ENCODE measurements around the gene TTC39C. TPM values are rescaled to one million over a fixed set of nuclear protein-coding genes. Genes with fewer than 3 reads are reported as not detected.

Gene TTC39C
- total RNA-seq, 1 experiment from 2014 or later: 24.7 TPM

DNA sequence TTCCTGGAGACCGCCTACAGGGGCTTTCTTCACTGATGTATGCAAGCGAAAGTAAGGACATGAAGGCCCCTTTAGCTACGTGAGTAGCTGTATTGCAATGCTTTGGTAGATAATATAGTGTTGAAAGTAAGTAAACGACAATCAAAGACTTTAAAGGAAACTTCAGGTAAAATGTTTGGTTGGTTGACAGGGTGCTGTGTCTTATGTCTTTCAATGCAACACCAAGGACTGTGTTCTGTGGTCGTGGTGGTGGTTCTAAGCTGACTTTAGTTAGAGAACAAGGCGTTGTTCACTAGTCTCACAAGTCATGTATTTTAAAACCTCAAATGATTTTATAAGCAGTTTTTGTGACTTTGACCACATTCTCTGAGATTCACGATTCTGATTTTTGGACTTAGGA, 66.3 kb downstream of the TTC39C start:
- Histone ChIP-seq H3K4me3 (ENCODE audit: low read length) (no peak overlapping the region), H3K9me2 (replicated peaks; ENCODE audit: low read length) (no peaks in the 10 kb centered on the region), H2AFZ (ENCODE audit: low read length) (no peak overlapping the region), H3K79me2 (ENCODE audit: low read length) (no peaks in the 10 kb centered on the region), H3K4me2 (ENCODE audit: low read length) (no peak overlapping the region), H3K36me3 (ENCODE audit: low read depth, low read length) (no peaks in the 10 kb centered on the region), H3K9me3 (ENCODE audit: low read length) (no peaks in the 10 kb centered on the region), H3K4me1 (ENCODE audit: insufficient read depth, low read length) (peaks cover 4% of the 10 kb centered on the region), H3K27me3 (ENCODE audit: low read length) (no peaks in the 10 kb centered on the region), H4K20me1 (ENCODE audit: low read length) (no peaks in the 10 kb centered on the region), H3K27ac (ENCODE audit: low read length) (no peak overlapping the region), H3K9ac (ENCODE audit: low read length) (no peak overlapping the region), H3F3A (ENCODE audit: low read length, unreplicated experiment) (no peaks in the 10 kb centered on the region)
- ATAC-seq: no peak
- ChIA-PET CTCF (no interaction called here), POLR2A (ENCODE audit: unreplicated experiment) (interaction anchor here (0.7 kb wide), 1 partner anchor 8 kb away, joined by 8 read pairs; no protein-coding TSS in a partner anchor)
- intact Hi-C loops (cut with micrococcal nuclease): no loop called here
- no peak for DNase-seq
- TF ChIP-seq EZH2phosphoT487 (IDR thresholded peaks at IDR 0.05; ENCODE audit: borderline replicate concordance, low read length) (no peak), EZH2 (IDR thresholded peaks at IDR 0.05; ENCODE audit: low read length, unreplicated experiment) (no peak)
- TF ChIP-seq, protein P1, sequence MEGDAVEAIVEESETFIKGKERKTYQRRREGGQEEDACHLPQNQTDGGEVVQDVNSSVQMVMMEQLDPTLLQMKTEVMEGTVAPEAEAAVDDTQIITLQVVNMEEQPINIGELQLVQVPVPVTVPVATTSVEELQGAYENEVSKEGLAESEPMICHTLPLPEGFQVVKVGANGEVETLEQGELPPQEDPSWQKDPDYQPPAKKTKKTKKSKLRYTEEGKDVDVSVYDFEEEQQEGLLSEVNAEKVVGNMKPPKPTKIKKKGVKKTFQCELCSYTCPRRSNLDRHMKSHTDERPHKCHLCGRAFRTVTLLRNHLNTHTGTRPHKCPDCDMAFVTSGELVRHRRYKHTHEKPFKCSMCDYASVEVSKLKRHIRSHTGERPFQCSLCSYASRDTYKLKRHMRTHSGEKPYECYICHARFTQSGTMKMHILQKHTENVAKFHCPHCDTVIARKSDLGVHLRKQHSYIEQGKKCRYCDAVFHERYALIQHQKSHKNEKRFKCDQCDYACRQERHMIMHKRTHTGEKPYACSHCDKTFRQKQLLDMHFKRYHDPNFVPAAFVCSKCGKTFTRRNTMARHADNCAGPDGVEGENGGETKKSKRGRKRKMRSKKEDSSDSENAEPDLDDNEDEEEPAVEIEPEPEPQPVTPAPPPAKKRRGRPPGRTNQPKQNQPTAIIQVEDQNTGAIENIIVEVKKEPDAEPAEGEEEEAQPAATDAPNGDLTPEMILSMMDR (conservative IDR thresholded peaks at IDR 0.05; ENCODE audit: low read depth, low read length): no peak
- no TSS peak for BruUV-seq (replicated peaks)

DNA sequence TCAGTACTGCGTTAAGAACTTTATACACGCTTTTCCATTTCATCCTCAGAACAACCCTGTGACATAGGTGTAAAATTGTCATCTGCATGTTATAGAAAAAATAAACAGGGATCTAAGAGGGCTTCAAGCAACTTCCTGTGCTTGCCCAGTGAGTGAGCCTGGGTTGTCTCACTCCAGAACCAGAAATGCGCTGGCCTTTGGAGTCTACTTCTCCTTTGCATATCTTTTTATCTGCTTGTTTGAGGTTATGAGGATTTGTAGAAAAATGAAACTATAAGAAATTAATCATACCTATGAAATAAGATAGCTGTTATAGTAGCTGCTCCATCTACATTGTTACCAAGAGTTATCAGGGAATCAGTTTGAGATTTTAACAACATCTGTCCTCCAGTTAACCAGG, 69.0 kb downstream of the TTC39C start:
- no peak overlapping the region for H2AFZ ChIP-seq (ENCODE audit: low read length)
- no peak overlapping the region for H3K4me2 ChIP-seq (ENCODE audit: low read length)
- ChIA-PET CTCF (no interaction called here), POLR2A (ENCODE audit: unreplicated experiment) (no interaction called here)
- no peaks in the 10 kb centered on the region for H3K9me3 ChIP-seq (ENCODE audit: low read length)
- peaks cover 8% of the 10 kb centered on the region; the same call in 1 of the 2 replicates for H3K4me1 ChIP-seq (ENCODE audit: insufficient read depth, low read length)
- no peak for TF ChIP-seq EZH2phosphoT487 (IDR thresholded peaks at IDR 0.05; ENCODE audit: borderline replicate concordance, low read length)
- TF ChIP-seq, protein P1 (conservative IDR thresholded peaks at IDR 0.05; ENCODE audit: low read depth, low read length): no peak
- TF ChIP-seq EZH2 (IDR thresholded peaks at IDR 0.05; ENCODE audit: low read length, unreplicated experiment): no peak
- H3F3A ChIP-seq (ENCODE audit: low read length, unreplicated experiment): no peaks in the 10 kb centered on the region
- no peaks in the 10 kb centered on the region for H3K9me2 ChIP-seq (replicated peaks; ENCODE audit: low read length)
- no peaks in the 10 kb centered on the region for H3K79me2 ChIP-seq (ENCODE audit: low read length)
- no peak overlapping the region for H3K9ac ChIP-seq (ENCODE audit: low read length)
- H3K27me3 ChIP-seq (ENCODE audit: low read length): no peaks in the 10 kb centered on the region
- no peak for DNase-seq
- H3K4me3 ChIP-seq (ENCODE audit: low read length): no peak overlapping the region
- BruUV-seq (replicated peaks): no TSS peak
- intact Hi-C loops (cut with micrococcal nuclease): no loop called here
- peaks cover 3% of the 10 kb centered on the region; the same call in 1 of the 2 replicates for H3K36me3 ChIP-seq (ENCODE audit: low read depth, low read length)
- ATAC-seq: no peak
- H4K20me1 ChIP-seq (ENCODE audit: low read length): no peaks in the 10 kb centered on the region
- H3K27ac ChIP-seq (ENCODE audit: low read length): no peak overlapping the region

DNA sequence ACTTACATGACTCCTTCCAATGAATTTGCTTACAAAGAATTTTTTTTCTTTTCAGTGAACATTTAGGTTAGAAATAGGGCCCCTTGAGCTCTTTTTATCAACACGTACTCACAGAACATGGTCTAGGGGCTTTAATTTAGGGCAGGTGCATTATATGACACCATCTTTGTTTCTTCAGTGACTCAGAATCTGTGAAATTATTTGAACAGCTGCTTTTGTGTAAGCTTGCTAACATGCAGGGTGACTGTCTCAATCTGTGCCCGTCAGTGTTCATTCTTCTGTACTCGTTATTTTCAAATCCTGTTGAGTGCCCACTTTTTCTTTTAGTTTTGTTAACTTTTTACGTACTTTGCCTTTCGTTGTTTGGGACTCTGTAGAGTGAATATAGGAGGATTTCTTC, 71.5 kb downstream of the TTC39C start:
- CTCF ChIA-PET: interaction anchor here (0.5 kb wide), 1 partner anchor 54 kb away, joined by 4 read pairs; no protein-coding TSS in a partner anchor
- H3K9ac ChIP-seq (ENCODE audit: low read length): no peak overlapping the region
- peak; percentile 61 for ATAC-seq
- H3K36me3 ChIP-seq (ENCODE audit: low read depth, low read length): peaks cover 3% of the 10 kb centered on the region; the same call in 1 of the 2 replicates
- no peaks in the 10 kb centered on the region for H3K9me2 ChIP-seq (replicated peaks; ENCODE audit: low read length)
- no peaks in the 10 kb centered on the region for H3K9me3 ChIP-seq (ENCODE audit: low read length)
- no peak overlapping the region for H3K4me2 ChIP-seq (ENCODE audit: low read length)
- no peaks in the 10 kb centered on the region for H3F3A ChIP-seq (ENCODE audit: low read length, unreplicated experiment)
- BruUV-seq (replicated peaks): no TSS peak
- intact Hi-C loops (cut with micrococcal nuclease): no loop called here
- peaks cover 8% of the 10 kb centered on the region; the same call in 1 of the 2 replicates for H3K4me1 ChIP-seq (ENCODE audit: insufficient read depth, low read length)
- no peaks in the 10 kb centered on the region for H3K27me3 ChIP-seq (ENCODE audit: low read length)
- no peaks in the 10 kb centered on the region for H3K79me2 ChIP-seq (ENCODE audit: low read length)
- peak; percentile 33 for DNase-seq
- no peak overlapping the region for H3K4me3 ChIP-seq (ENCODE audit: low read length)
- no peak overlapping the region for H3K27ac ChIP-seq (ENCODE audit: low read length)
- H2AFZ ChIP-seq (ENCODE audit: low read length): no peak overlapping the region
- POLR2A ChIA-PET (ENCODE audit: unreplicated experiment): interaction anchor here (0.7 kb wide), 1 partner anchor 38 kb away, joined by 3 read pairs; no protein-coding TSS in a partner anchor
- H4K20me1 ChIP-seq (ENCODE audit: low read length): no peaks in the 10 kb centered on the region
- TF ChIP-seq EZH2phosphoT487 (IDR thresholded peaks at IDR 0.05; ENCODE audit: borderline replicate concordance, low read length): no peak
- TF ChIP-seq EZH2 (IDR thresholded peaks at IDR 0.05; ENCODE audit: low read length, unreplicated experiment): no peak
- TF ChIP-seq, protein P1 (conservative IDR thresholded peaks at IDR 0.05; ENCODE audit: low read depth, low read length): no peak

Measured in PC-3 (cell line).